Lung microvascular endothelial cell (primary cell): ENCODE data around the gene GPR149. TPM values are rescaled to one million over a fixed set of nuclear protein-coding genes. Genes with fewer than 3 reads are reported as not detected.

Experiments
- DNase-seq, 2 donors: peaks; one replicate each; pipeline versions ENCODE4 v3.0.0 to v3.0.0-alpha.2; 2010; ENCODE audit warnings: low read depth in 2 of 2
- total RNA-seq: library from RNA; depleted of rRNA; stranded (reverse); fragments of >200 nt; gene quantifications from 2 replicates; pipeline ENCODE4 v1.2.1, GENCODE V29; 2014

GPR149 gene
- total RNA-seq, 1 donor from 2014 or later, result not detected

- no peak for DNase-seq
These were observed 84.4 kb downstream of the GPR149 start for GRCh38 chr3:154345422-154346122.

- no peak for DNase-seq
These were observed 91.4 kb downstream of the GPR149 start for GRCh38 chr3:154338570-154338969.

GRCh38 chr3:154338008-154338407, 92.0 kb downstream of the GPR149 start:
- DNase-seq, result no peak

GRCh38 chr3:154334973-154335420, 95.0 kb downstream of the GPR149 start:
- DNase-seq, result peak; percentile 55 to 58

GRCh38 chr3:154327871-154328270, 102.1 kb downstream of the GPR149 start:
- DNase-seq, result no peak

- peak in 1 of 2 donors; percentile 0 for DNase-seq
These were observed 105.1 kb downstream of the GPR149 start for GRCh38 chr3:154324919-154325318.

- DNase-seq, result peak; percentile 92 to 95
These were observed 105.9 kb downstream of the GPR149 start, which contains the start of gene DHX36 for GRCh38 chr3:154323891-154324738. TSS of gene DHX36 (minus strand) at chr3:154324487. CDS start at chr3:154324416, 71 bp downstream.

GRCh38 chr3:154316974-154317767, 112.8 kb downstream of the GPR149 start:
- peak in 1 of 2 donors; percentile 23 for DNase-seq

- DNase-seq, result no peak
These were observed 115.8 kb downstream of the GPR149 start for GRCh38 chr3:154314152-154314551.

GRCh38 chr3:154310840-154311239, 119.2 kb downstream of the GPR149 start:
- peak in 1 of 2 donors; percentile 12 for DNase-seq

- no peak for DNase-seq
These were observed 122.6 kb downstream of the GPR149 start for GRCh38 chr3:154307363-154307762.

- DNase-seq, result no peak
These were observed 125.1 kb downstream of the GPR149 start for GRCh38 chr3:154304936-154305335.

- DNase-seq, result peak in 1 of 2 donors; percentile 2
These were observed 125.7 kb downstream of the GPR149 start for GRCh38 chr3:154304116-154304786.

GRCh38 chr3:154301561-154301960, 128.4 kb downstream of the GPR149 start:
- DNase-seq, result no peak

GRCh38 chr3:154294016-154294415, 136.0 kb downstream of the GPR149 start:
- DNase-seq, result no peak

- DNase-seq, result no peak
These were observed 139.8 kb downstream of the GPR149 start for GRCh38 chr3:154290187-154290586.

Other genes starting within 250 kb of the GPR149 start
- gene DHX36, start 105.7 kb downstream of the GPR149 start, total RNA-seq, result 21.6 and 32.3 TPM in 2 replicates